HG03558 (cell line): ENCODE measurements around the gene ZDHHC14.
"Not testable (repeated sequence)": the region's sequence is repeated elsewhere in the genome, so short reads cannot be mapped to it uniquely, and the experiment has no call there.

ENCODE experiments used
- ATAC-seq: cut with Tn5 transposase; IDR thresholded peaks from one replicate; pipeline ENCODE4 v1.9.1; 2021; ENCODE audit warnings: moderate number of reproducible peaks; ENCODE audit not compliant: unreplicated experiment; ENCODE audit errors: extremely low read depth

ZDHHC14 gene

GRCh38 chr6:157461000-157461915 is 80.3 kb downstream of the ZDHHC14 start:
- ATAC-seq = no peak

DNA sequence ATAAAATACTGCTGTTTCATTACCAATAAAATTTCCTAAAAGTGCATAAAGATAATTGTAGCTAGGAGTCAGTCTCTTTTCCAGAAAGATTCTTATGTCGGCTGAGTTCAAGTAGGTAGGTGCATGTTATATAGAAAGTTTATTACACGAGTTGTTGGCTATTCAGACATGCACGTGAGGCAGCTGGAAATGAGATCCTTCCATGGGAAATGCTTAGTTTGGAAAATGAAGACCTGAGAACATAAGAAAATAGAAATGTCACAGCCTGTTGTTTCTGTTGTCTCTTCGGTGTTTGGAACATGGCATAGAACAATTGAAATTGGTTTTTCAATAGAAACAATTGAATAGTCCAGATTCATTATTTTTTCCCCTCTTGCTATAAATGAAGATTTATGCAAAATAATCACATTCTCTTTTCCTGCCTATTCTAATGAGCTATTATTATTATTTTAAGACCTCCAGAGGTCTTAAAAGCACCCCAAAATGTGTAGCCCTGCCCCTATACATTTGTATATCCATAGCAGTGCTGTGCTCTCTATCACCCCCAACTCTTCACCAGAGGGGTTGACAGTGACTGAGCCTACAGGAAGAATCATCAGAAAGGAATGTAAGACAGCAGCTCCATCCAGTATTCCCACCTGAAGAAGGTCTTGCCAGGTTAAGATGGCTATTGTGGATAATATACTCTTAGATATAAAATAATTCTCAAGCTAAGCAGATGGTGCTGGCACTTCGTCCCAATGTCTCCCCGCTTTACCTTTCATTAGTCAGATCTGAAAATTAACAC is 82.2 kb downstream of the ZDHHC14 start:
- ATAC-seq = no peak

- ATAC-seq = not testable (repeated sequence)
These were observed 82.7 kb downstream of the ZDHHC14 start for GRCh38 chr6:157463743-157464135.

DNA sequence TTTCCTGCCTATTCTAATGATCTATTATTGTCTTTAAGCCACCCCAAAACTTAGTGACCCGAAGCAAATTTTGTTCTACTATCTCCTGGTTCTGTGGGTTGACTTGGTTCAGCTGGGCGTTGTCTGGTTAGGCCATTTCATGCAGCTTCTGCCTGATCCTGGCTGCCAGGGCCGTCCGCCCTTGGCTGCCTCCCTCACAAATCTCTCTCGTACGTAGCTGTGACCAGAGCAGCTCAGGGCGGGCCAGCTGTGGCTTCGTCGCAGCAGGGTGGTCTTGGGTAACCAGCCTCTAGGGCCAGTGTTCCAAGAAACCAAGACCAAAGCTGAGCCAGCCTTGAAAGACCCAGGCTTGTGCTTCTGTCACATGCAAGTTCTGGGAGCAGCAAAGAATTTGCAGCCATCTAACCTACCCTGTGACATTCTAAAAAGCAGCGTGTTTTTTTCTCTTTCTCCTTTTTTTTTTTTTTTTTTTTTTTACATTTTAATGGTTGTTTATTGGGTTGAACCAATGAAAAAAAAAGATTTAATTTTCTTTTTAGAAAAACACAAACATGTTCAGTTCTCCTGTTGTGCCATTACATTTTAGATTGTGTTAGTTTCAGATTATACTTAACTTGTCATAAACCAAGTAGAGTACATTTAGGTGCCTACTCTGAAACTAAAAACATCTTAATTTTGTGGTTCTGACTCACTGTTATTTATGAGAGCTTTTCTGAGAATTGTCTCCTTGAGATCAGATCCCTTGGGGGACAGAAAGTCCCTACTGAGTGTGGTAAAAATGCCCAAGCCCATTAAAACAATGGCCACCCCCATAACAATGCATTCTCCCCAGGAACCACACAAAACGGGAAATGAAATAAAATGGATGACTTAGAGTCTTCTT is 83.9 kb downstream of the ZDHHC14 start:
- peak; percentile 40 for ATAC-seq

DNA sequence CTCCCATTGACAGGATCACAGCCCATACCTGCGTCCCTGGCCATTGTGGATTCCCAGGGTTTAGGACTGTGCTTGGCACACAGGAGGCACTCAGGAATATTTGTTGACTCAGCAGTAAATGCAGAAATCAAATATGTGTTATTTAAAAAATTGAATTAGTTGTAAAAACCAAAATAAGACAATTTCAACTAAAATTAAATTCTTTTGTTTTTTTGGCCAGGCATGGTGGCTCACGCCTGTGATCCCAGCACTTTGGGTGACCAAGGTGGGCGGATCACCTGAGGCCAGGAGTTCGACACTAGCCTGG is 85.3 kb downstream of the ZDHHC14 start:
- no peak for ATAC-seq

DNA sequence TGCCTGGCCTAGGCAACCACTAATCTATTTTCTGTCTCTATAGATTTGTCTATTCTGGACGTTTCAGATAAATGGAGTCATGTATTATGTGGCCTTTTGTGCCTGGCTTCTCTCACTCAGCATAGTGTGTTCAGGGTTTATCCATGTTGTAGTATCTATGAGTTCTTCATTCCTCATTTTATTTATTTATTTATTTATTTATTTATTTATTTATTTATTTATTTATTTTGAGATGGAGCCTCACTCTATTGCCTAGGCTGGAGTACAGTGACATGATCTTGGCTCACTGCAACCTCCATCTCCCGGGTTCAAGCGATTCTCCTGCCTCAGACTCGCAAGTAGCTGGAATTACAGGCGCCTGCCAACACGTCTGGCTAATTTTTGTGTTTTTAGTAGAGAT is 86.3 kb downstream of the ZDHHC14 start:
- ATAC-seq = not testable (repeated sequence)

GRCh38 chr6:157468054-157468453 is 87.1 kb downstream of the ZDHHC14 start:
- no peak for ATAC-seq

DNA sequence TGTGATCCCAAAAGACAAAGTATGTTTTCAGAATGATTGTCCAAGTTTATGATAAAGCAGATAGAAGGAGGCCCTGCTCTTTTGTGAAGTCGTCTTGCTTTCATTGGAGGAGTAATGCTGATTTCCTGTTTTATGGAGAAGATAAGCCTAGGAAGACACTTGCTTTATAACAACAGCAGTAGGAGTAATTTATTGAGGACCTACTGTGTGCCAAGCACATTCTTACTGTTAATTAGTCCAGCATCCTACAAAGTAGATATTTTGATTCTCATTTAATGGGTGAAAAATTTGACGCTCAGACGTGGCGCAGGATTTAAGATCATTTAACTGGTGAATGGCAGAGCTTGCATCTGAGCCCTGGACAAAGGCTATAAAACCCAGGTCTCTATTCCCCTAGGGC is 87.6 kb downstream of the ZDHHC14 start:
- no peak for ATAC-seq

DNA sequence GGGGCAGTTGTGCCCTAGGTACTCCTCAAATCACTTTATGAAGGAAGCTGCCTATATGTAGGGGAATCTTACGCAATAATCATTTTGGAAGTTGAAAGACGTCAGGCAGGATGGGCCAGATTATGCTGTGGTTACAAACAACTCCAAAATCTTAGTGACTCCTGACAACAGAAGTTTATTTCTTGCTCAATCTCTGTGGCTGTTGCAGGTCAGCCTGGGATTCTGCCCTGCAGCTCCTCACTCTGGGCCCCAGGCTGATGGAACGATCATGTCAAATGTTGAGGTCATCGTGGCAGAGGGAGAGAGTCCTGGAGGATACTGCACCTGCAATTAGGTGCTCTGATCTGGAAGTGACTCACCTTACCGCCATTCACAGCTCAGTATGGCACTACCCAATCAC is 88.4 kb downstream of the ZDHHC14 start:
- ATAC-seq = no peak

GRCh38 chr6:157471077-157471686 is 90.2 kb downstream of the ZDHHC14 start:
- no peak for ATAC-seq

DNA sequence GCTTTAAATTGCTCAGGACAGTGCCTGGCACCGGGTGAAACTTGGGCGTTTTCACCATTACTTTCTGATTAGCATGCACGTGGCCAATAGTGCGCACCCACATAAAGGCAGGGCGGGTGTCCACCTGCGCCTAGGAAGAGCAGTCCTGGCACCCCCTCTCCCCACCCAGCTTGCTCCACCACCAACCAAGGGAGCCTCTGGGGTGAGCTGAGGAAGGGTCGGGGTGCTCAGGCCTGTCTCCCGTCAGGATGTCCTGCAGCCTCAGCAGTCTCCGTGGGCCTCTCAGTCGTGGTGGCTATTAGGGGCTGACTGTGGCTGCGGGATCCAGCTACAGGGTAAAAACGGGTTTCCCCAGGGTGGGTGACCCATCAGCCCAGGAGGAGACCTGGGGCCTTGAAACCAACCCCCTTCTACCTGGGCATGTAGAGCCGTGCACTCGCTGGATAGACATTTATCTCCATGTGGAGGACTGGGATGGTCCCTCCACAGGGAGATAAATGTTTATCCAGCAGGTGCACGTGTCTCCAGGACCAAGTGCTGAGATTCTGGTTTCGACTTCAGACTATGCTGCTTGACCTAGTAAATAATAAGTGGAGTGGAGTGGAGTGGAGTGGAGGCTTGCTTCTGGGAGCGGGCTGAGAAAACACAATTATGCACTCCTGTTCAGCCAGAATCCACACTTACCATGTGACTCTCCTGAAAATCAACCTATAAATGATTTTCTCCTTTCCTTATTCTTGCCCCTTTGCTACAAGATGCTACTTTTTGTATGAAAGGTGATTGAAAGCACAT is 91.1 kb downstream of the ZDHHC14 start:
- ATAC-seq = no peak

- ATAC-seq = no peak
These were observed 95.8 kb downstream of the ZDHHC14 start for GRCh38 chr6:157476797-157477196.

DNA sequence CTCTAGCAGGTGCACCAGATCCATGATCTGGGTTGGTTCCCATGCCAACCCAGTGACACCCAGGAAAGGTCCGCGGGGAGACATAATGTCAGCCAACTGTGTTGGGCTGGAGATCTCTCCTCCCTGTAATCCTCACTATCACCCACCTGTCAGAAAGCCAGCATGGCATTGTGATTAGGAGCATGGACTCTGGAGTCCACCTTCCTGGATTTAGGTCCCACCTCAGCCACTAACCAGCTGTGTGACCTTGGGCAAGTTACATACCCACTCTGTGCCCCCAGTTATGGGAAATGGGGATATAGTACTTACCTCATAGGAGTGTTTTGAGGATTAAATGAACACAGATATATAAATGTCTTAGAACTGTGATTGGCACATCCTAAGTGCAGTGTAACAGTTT is 97.9 kb downstream of the ZDHHC14 start:
- ATAC-seq = no peak

DNA sequence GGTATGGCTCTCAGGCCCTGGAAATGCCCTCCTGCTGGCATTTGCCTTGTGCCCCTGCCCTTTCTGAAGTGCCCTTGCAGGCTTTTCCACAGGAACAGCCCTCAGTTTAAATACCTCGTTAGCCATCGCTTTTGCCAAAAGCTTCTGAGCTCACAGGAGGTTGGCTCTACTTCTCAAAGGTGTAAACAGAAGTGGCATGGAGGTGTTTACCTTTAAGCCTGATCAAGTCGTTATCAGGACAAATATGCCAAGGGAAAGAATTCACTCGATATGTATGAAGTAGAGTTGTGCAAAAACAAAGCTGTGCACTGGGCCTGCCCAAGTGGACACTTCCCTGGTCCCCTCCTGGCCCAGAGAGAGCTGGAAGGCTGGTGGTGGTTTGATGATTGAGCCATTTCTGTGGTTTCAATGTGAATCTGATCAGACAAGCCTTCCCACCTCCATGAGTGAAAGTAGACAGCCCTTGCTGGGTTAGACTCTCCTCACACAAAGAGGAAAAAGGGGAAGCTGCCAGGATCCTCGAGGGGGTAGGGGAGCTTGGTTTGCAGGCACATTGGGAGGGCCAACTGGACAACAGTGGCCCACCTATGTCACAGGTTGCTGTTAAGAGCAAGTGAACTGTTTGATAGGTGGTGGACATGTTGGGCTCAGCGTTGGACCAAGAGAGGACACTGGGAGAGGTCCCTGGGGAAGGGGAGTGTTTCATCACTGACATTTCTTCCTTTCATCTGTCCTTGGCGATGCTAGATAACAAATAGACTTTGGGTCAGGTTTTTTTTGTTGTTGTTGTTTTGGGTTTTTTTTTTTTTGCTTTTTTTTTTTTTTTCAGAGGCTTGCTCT is 98.7 kb downstream of the ZDHHC14 start:
- no peak for ATAC-seq

- ATAC-seq = no peak
These were observed 100.3 kb downstream of the ZDHHC14 start for GRCh38 chr6:157481189-157481864.

DNA sequence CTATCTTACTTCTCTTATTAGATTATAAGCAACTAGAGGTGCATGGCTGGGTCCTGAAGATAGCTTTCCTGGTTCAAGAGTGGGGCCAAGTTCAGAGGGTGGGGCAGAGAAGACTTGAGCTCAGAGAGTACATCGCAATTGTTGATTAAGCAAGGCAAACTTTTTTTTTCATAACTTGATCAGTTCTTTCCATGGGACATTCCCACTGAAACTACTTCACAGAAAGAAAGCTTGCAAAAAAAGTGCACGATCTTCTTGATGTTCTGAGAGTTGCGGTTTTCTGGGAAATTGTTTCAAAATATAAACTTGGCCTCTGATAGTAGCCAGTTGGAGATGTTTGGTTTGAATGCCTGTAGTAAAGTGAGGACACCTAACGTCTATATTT is 100.9 kb downstream of the ZDHHC14 start:
- no peak for ATAC-seq

GRCh38 chr6:157483770-157484169 is 102.8 kb downstream of the ZDHHC14 start:
- no peak for ATAC-seq

DNA sequence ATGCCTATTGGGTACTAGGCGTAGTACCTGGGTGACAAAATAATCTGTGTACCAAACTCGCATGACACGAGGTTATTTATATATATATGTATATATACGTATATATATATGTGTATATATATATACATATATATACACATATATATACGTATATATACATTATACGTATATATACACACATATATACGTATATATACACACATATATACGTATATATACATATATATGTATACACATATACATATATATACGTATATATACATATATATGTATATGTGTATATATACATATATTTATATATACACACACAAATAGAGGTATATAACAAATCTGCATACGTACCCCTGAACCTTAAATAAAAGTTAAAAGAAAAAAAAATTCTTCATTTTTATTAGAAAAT is 103.2 kb downstream of the ZDHHC14 start:
- ATAC-seq = no peak
